Dendritic cell treated with granulocyte-macrophage colony-stimulating factor and Interleukin-4, amounts not matched to agents 40 ng/mL and 50 ng/mL, for 4 days (primary cell): ENCODE measurements around the gene DNAJB6.
A peak's percentile ranks its signal among the peaks of the same experiment; 100 is the strongest.

ENCODE experiments used
- H3K27ac Mint-ChIP-seq: one replicate; pipeline ENCODE4 v1.8.0; 2022; ENCODE audit warnings: mild to moderate bottlenecking, mixed read lengths
- H3K27me3 Mint-ChIP-seq: one replicate; pipeline ENCODE4 v1.8.0; 2022; ENCODE audit warnings: mild to moderate bottlenecking, mixed read lengths
- H3K36me3 Mint-ChIP-seq: one replicate; pipeline ENCODE4 v1.8.0; 2022; ENCODE audit warnings: low read depth, mixed read lengths
- H3K4me1 Mint-ChIP-seq: one replicate; pipeline ENCODE4 v1.8.0; 2022; ENCODE audit warnings: low read depth, mixed read lengths
- H3K4me3 Mint-ChIP-seq: one replicate; pipeline ENCODE4 v1.8.0; 2022; ENCODE audit warnings: mild to moderate bottlenecking, moderate library complexity, mixed read lengths
- H3K9me3 Mint-ChIP-seq: one replicate; pipeline ENCODE4 v1.8.0; 2022; ENCODE audit warnings: mixed read lengths
- intact Hi-C: fragments of 100-400 bp; cut with micrococcal nuclease; formaldehyde crosslinking; loops from one replicate; pipeline ENCODE4 v1.15.0; 2022

The DNAJB6 gene

DNA sequence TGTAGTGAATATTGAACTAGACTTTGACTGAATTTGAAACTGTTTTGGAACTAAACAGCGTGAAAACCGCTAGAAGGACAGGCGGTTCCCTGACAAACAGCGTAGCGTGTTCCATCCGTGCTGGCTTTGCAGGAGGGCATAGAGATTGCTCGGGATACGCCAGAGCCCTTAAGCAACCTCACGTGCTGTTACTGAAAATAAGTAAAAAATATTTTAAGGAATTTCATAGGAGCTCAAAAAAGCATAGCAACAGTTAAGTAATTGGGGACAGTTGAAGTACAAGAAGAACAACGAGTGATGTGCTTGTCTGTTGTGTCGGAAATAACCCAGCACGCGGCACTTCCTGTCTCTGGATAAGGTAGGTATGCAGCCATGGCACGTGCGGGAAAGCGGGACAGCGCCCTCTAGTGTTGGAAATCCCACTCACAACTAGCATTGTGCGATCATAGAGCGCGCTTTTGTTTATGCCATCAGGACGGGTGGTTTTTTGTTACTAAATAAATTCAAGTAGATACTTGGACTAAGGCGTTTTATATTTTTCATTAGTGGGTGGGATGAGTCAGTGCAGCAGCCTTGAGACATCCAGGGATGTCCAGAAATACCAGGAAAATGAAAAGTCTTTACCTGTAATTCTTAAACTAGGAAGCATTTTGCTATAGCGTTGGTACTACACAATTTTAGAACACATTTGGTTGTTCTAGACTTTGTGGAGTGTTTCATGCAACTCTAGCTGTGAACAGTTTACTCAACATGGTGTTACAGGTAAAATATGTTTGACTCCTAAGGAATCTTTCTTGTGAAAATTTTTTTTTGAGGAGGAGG lies 50.4 kb downstream of the DNAJB6 start:
- Mint-ChIP-seq H3K27ac (no peak overlapping the region), H3K4me3 (no peak overlapping the region), H3K9me3 (no peaks in the 10 kb centered on the region), H3K36me3 (peaks cover 88% of the 10 kb centered on the region), H3K4me1 (peaks cover 20% of the 10 kb centered on the region), H3K27me3 (no peaks in the 10 kb centered on the region)
- intact Hi-C loops = no loop called here

DNA sequence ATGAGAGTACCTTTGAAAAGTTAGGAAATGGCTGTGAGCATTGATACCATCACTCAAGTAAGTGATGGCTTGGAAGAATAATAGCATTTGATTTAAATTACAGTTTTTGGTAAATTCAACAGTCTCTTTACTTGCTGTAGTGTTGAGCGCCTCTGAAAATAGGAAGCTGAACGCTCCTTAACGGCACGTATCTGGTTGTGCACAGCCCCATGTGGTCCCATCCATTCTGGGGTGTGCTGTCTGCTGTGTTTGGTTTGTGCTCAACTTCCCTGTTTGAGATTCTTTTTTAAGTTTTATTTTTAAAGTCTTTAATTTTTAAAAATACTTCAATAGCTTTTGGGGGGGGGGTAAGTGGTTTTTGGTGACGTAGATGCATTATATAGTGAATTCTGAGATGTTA lies 51.5 kb downstream of the DNAJB6 start:
- no peaks in the 10 kb centered on the region for H3K9me3 Mint-ChIP-seq
- peaks cover 88% of the 10 kb centered on the region for H3K36me3 Mint-ChIP-seq
- H3K4me1 Mint-ChIP-seq = peaks cover 25% of the 10 kb centered on the region
- intact Hi-C loops = no loop called here
- no peak overlapping the region for H3K4me3 Mint-ChIP-seq
- no peak overlapping the region for H3K27ac Mint-ChIP-seq
- H3K27me3 Mint-ChIP-seq = no peaks in the 10 kb centered on the region

DNA sequence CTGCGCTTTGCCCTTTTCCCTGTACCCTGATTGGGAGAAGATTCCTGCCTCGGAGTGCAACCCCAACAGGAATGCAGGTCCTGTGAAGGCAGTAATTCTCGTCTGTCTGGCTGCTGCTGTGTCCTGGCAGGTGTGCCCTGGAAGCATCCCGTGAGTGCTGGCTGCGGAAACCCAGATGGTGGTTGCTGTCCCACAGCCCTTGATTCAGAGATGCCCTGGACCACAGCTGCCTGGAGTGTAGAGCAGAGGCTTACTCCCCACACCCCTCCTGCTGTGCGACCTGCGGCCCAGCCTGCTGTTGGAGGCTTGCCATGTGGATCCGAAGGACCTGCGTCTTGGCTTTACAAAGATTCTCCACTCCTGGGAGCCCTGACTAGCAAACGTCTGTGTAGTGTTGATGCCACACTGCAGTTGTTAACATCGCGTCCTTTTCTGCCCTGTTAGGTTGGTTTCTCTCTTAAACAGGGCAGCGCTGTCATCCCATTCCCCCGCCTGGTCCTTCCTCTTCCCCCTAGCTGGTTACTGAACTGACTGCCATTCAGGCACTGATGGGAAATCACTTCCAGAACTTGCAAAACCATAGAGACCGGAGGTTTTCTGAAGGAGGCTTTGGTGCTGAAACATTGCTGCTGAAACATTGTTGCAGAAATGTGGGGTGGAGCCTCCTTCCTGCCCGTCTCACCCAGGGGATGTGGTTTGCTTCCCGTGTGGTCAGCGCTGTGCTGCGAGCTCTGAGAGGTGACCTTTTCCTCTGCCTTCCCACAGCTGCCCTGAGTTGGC lies 53.3 kb downstream of the DNAJB6 start:
- intact Hi-C loops = no loop called here

DNA sequence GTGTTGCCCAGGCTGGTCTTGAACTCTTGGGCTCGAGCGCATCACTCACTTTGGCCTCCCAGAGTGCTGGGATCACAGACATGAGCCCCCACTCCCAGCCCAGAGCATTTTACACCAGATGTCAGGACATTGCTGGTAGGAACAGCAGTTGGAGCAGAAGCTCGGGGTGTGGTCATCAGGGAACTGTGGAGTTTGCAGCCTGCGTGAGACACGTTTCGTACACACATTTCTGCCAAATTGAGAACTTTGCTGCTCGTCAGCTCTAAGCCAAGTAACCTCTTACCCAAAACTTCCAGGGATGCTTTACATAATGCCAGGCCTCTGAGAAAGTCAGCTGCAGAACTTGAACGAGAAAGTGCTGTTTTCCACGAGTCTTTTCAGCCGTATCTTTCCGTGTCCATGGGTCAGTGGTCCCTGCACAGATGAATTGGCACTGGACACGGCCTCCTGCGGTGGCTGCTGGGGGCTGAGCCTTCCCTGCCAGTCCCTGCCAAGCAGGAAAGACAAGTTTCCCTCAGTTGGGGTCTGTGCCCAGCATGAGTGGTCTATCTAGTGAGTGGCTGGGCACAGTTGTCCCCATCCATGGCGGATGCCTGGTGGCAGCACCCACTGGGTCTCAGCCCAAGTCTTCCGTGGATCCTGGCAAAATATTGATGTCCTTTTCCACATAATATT lies 54.4 kb downstream of the DNAJB6 start:
- Mint-ChIP-seq H3K36me3 (peaks cover 92% of the 10 kb centered on the region), H3K9me3 (no peaks in the 10 kb centered on the region), H3K27ac (no peak overlapping the region), H3K4me3 (no peak overlapping the region), H3K27me3 (no peaks in the 10 kb centered on the region), H3K4me1 (peaks cover 36% of the 10 kb centered on the region)
- intact Hi-C loops = no loop called here

More for the DNA sequence above, 53.3 kb downstream of the DNAJB6 start:
- Mint-ChIP-seq H3K4me3 (no peak overlapping the region), H3K4me1 (peaks cover 36% of the 10 kb centered on the region), H3K36me3 (peaks cover 87% of the 10 kb centered on the region), H3K27me3 (no peaks in the 10 kb centered on the region), H3K27ac (peak overlapping the region; percentile 62), H3K9me3 (no peaks in the 10 kb centered on the region)

DNA sequence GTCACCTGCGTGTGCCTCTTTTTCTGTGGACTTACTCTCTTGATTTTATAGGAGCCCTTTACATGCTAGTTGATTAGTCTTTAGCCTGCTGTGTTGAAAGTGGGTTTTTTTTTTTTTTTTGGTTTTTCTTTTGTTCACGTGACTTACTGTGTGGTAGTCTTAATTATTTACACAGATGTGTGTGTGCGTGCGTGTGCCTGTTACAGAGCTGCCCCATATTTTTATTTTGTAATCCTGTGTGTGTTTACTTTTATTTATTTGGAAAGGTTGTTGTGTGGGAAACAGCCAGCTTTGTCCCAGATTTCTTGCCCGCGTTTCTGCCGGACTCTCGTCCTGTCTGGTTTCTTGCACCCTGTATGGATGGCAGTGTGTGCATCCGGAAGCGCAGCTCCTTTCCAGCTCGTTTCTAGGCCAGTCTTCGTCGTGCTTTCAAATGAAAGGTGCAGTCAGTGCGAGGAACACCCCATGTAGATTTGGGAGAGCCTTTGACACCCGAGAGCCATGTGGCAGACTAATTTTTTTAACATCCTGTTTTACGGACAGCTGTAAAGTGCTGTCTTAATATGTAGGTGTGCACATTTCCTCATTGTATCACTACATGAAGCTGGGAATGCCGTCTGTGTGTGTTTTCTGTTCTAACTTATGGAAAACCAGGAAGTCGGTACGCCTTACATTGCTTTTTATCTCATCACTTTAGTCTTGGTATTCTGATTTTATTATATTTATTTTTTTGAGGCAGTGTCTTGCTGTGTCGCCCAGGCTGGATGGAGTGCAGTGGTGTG lies 55.6 kb downstream of the DNAJB6 start:
- intact Hi-C loops = no loop called here
- Mint-ChIP-seq H3K9me3 (no peaks in the 10 kb centered on the region), H3K36me3 (peaks cover 92% of the 10 kb centered on the region), H3K4me3 (no peak overlapping the region), H3K27ac (no peak overlapping the region), H3K27me3 (no peaks in the 10 kb centered on the region), H3K4me1 (peaks cover 39% of the 10 kb centered on the region)

DNA sequence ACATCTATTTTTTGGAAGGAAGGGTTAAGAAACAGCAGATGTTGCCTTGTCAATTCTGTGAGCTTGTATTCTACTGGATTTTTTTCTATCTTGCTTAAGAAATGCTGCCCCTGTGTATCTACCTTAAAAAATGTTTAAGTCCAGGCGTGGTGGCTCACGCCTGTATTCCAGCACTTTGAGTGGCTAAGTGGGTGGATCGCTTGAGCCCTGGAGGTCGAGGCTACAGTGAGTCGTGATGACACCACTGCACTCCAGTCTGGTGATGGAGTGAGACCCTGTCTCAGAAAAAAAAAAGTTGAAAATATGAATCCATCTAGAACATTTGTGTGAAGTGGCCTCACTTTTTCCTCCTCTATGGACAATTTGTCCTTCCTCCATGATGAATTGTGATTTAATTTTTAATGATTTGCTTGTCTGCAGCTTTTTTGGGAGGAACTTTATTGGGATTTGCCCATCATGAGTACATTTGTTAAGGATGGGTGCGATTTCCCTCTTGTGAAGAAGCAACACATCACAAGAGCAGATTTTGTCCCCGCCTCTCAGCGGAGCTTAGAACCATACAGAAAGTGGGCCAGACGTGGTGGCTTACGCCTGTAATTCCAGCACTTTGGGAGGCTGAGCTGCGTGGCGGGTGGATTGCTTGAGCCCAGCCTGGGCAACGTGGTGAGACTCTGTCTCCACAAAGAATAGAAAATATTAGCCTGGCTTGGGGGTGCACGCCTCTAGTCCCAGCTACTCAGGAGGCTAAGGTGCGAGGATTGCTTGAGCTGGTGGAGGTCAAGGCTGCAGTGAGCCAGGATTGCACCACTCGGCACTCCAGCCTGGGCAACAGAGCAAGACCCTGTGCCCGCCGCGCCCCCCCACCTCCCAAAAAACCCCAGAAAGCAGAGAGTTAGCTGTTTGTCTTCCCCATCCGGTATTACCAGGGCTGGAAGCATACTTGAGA lies 57.7 kb downstream of the DNAJB6 start:
- H3K4me3 Mint-ChIP-seq = no peak overlapping the region
- peaks cover 43% of the 10 kb centered on the region for H3K4me1 Mint-ChIP-seq
- peaks cover 98% of the 10 kb centered on the region for H3K36me3 Mint-ChIP-seq
- intact Hi-C loops = no loop called here
- no peak overlapping the region for H3K27ac Mint-ChIP-seq
- no peaks in the 10 kb centered on the region for H3K9me3 Mint-ChIP-seq
- no peaks in the 10 kb centered on the region for H3K27me3 Mint-ChIP-seq

DNA sequence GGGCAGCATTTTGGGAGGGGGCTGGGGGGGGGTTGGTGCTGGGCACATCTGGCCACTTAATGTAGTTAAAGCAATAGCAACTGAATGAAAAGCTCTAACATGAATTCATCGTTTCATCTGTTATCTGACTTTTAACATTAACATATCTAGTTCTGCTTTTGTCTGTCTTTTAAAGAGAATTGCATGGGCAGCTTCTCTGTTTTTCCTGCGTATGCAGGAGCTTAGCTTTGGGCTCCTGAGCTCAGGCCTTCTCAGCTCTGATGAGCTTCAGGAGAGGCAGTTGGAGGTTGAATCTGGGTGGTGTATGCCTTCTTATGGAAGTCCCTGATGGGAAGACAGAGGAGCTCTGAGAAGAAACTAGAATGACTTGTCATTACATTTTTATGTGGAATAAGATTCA lies 58.4 kb downstream of the DNAJB6 start:
- intact Hi-C loops = no loop called here
- Mint-ChIP-seq H3K27ac (no peak overlapping the region), H3K4me1 (peaks cover 36% of the 10 kb centered on the region), H3K36me3 (peaks cover 98% of the 10 kb centered on the region), H3K9me3 (no peaks in the 10 kb centered on the region), H3K27me3 (no peaks in the 10 kb centered on the region), H3K4me3 (no peak overlapping the region)

DNA sequence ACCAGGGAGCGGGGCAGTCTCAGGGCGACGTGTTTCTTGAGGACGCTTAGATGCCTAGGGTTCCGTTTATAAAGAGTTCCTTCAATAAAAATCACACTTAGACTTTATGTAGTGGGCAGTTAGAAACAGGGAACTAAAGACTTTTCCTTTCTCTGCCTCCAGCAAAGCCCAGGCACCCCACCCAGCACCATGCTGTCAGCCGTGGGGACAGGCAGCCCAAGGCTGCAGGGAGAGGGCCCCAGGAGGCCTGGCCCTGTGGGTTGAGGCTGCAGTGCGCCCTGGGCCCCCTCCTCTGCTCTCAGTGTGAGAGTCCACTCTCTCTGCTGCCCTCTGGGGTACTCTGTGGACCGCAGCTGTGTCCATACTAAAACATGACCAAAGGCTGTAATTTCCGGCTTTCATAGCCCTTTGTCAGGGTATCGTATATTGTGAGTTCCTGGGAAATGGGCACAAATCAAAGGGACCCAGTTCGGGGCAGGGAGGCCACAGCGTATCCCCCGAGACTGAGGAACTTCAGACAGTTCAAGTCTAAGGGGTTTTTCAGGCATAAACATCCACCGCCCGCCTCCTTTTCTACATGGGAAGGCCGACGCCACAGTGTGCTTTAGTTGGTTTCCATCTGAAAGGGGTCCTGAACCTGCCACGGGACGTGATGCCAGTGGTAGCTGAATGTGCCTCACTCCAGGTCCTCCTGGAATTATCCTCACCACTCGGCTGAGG lies 59.7 kb downstream of the DNAJB6 start:
- Mint-ChIP-seq H3K9me3 (no peaks in the 10 kb centered on the region), H3K4me3 (no peak overlapping the region), H3K27ac (no peak overlapping the region), H3K27me3 (no peaks in the 10 kb centered on the region), H3K4me1 (peaks cover 37% of the 10 kb centered on the region), H3K36me3 (peaks cover 98% of the 10 kb centered on the region)
- intact Hi-C loops = no loop called here

DNA sequence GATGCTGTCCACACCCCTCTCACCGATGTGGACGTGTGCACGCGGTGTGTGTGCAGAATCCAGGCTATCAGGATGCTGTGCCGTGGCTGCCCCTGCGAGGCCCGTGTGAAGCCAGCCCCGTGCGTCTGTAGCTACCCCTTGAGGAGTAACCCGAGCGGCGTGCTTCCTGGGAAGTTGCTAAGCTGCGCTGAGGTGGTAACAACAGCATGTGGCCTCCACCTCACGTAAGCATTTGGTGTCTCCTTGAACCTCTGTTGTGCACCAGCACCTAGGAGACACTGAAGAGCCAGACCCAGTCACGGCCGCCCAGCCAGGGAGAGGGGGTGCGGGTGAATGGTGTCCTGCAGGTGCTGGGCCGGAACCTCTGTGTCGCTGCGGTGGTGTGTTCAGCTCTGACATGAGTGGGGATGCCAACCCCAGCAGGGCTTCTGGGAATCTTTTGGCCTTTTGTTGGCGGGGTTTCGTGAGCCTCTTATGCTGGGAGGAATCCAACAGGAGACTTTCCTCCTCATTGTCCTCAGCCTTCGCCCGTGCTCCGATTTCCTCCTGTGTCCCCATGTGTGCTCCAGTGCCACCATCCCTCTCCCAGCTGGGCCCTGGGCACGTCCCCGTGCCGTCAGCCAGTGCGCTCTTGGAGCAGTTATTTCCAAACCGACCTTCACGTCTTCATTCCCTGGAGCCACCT lies 60.4 kb downstream of the DNAJB6 start:
- Mint-ChIP-seq H3K36me3 (peaks cover 98% of the 10 kb centered on the region), H3K4me1 (peaks cover 42% of the 10 kb centered on the region), H3K4me3 (no peak overlapping the region), H3K27ac (no peak overlapping the region), H3K27me3 (no peaks in the 10 kb centered on the region), H3K9me3 (no peaks in the 10 kb centered on the region)
- intact Hi-C loops = no loop called here

DNA sequence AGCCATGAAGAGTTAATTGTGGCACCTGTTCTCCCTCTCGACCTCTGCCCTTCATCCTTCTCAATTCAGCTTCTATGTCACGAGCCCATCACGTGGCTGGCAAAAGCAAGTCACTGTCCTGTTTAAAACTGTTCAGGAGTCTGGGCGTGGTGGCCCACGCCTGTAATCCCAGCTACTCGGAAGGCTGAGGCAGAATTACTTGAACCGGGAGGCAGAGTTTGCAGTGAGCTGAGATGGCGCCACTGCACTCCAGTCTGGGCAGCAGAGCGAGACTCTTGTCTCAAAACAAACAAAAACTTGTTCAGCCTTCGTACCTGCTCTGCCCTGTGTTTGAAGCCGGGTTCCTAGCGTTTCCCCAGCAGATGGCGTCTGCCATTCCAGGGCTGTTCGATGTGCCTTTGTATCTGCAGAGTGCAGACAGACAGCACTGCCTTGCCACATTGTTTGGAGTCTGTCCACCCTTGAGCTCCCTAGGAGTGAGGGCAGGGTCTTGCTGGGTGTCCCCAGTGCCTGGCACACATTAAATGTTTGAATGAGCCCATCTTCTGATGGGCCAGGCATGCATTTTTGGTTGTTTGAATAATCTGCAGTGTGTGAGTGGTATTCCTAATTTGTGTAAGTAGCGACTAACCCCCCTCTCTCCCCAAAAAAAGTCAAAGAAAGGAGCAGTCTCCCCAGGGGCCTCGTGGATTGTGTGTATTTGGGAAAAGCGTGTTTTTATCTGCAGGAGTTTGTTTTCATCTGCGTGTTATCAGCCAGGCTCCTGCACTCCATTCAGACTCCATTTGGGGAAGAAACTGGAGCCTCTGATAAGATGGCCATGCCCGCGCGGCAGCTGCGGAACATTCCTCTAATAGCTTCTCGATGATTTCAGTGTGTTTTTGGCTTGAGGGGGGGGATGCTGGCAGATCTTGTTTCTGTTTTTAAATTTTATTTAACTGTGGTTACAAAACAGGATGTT lies 61.2 kb downstream of the DNAJB6 start:
- Mint-ChIP-seq H3K4me1 (peaks cover 44% of the 10 kb centered on the region), H3K4me3 (no peak overlapping the region), H3K27me3 (no peaks in the 10 kb centered on the region), H3K36me3 (peaks cover 98% of the 10 kb centered on the region), H3K9me3 (no peaks in the 10 kb centered on the region), H3K27ac (no peak overlapping the region)
- intact Hi-C loops = no loop called here

DNA sequence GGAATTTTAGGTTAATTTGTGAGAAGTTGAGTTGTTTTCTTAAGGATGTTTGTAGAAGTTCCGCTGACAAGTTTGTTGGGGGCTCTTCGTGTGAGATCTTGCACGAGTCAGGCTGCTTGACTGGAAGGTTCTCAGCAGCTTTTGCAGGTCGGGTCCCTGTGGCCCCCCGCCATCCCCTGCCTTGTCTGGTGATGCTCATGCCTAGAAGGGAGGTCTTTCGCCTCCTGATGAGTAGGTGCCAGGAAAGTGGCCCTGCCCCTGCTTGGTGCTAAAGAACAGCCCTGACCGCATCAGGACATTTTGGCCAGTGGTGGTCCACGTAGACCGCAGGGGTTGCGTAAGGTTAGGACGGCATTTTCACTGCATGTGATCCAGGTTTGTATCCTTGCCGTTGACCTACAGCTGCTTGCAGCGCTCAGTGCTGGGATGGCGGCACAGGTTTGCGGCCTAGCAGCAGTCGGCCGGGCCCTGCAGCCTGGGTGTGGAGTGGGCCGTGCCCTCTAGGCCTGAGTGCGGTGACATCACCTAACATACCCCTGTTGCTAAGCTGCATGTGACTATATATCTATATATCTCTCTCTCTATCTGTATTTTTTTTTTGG lies 62.4 kb downstream of the DNAJB6 start:
- Mint-ChIP-seq H3K27me3 (no peaks in the 10 kb centered on the region), H3K4me1 (peaks cover 48% of the 10 kb centered on the region), H3K4me3 (no peak overlapping the region), H3K36me3 (peaks cover 98% of the 10 kb centered on the region), H3K27ac (no peak overlapping the region), H3K9me3 (no peaks in the 10 kb centered on the region)
- intact Hi-C loops = no loop called here
